ENCODE data around the gene OR2T1.
"Not testable (repeated sequence)": the region's sequence is repeated elsewhere in the genome, so short reads cannot be mapped to it uniquely, and the experiment has no call there.

Gene OR2T1

GRCh38 chr1:248417854-248418253 lies 15.0 kb downstream of the OR2T1 start:
- no peak overlapping the region for H3K4me3 ChIP-seq (ENCODE audit: low read length)
- DNase-seq (ENCODE audit: low read depth), result no peak
- TF ChIP-seq CTCF (conservative IDR thresholded peaks at IDR 0.05; ENCODE audit: low read length), result no peak

- TF ChIP-seq CTCF (conservative IDR thresholded peaks at IDR 0.05; ENCODE audit: low read length), result no peak
- DNase-seq (ENCODE audit: low read depth), result no peak
- no peak overlapping the region for H3K4me3 ChIP-seq (ENCODE audit: low read length)
Observed at GRCh38 chr1:248421384-248421783, 18.5 kb downstream of the OR2T1 start.

- DNase-seq (ENCODE audit: low read depth); H3K4me3 ChIP-seq (ENCODE audit: low read length): not testable (repeated sequence)
Observed at GRCh38 chr1:248427526-248428191, 24.8 kb downstream of the OR2T1 start.

- not testable (repeated sequence) for H3K4me3 ChIP-seq (ENCODE audit: low read length); DNase-seq (ENCODE audit: low read depth)
Observed at GRCh38 chr1:248428192-248428533, 25.3 kb downstream of the OR2T1 start.

- not testable (repeated sequence) for DNase-seq (ENCODE audit: low read depth)
Observed at GRCh38 chr1:248431683-248432082, 28.8 kb downstream of the OR2T1 start.

GRCh38 chr1:248432201-248432600 lies 29.4 kb downstream of the OR2T1 start:
- not testable (repeated sequence) for H3K4me3 ChIP-seq (ENCODE audit: low read length); DNase-seq (ENCODE audit: low read depth)

More at GRCh38 chr1:248431683-248432082, 28.8 kb downstream of the OR2T1 start:
- H3K4me3 ChIP-seq (ENCODE audit: low read length), result not testable (repeated sequence)

- H3K4me3 ChIP-seq (ENCODE audit: low read length); DNase-seq (ENCODE audit: low read depth): not testable (repeated sequence)
Observed at GRCh38 chr1:248433811-248434415, 31.1 kb downstream of the OR2T1 start.

GRCh38 chr1:248434913-248435312 lies 32.1 kb downstream of the OR2T1 start:
- not testable (repeated sequence) for DNase-seq (ENCODE audit: low read depth); H3K4me3 ChIP-seq (ENCODE audit: low read length)

GRCh38 chr1:248436303-248436702 lies 33.5 kb downstream of the OR2T1 start:
- not testable (repeated sequence) for DNase-seq (ENCODE audit: low read depth); H3K4me3 ChIP-seq (ENCODE audit: low read length)

GRCh38 chr1:248438668-248439067 lies 35.8 kb downstream of the OR2T1 start:
- DNase-seq (ENCODE audit: low read depth); H3K4me3 ChIP-seq (ENCODE audit: low read length): not testable (repeated sequence)

GRCh38 chr1:248439283-248439682 lies 36.4 kb downstream of the OR2T1 start:
- not testable (repeated sequence) for DNase-seq (ENCODE audit: low read depth); H3K4me3 ChIP-seq (ENCODE audit: low read length)

GRCh38 chr1:248442500-248443277 lies 39.8 kb downstream of the OR2T1 start:
- H3K4me3 ChIP-seq (ENCODE audit: low read length); DNase-seq (ENCODE audit: low read depth): not testable (repeated sequence)

GRCh38 chr1:248444603-248445002 lies 41.8 kb downstream of the OR2T1 start:
- not testable (repeated sequence) for DNase-seq (ENCODE audit: low read depth)

GRCh38 chr1:248445399-248445798 lies 42.6 kb downstream of the OR2T1 start, which contains the start of gene OR2T2:
TSS of gene OR2T2 (plus strand) at chr1:248445637. CDS start at chr1:248452798, 7,161 bp downstream.
- H3K4me3 ChIP-seq (ENCODE audit: low read length), result not testable (repeated sequence)

More at GRCh38 chr1:248444603-248445002, 41.8 kb downstream of the OR2T1 start:
- H3K4me3 ChIP-seq (ENCODE audit: low read length), result not testable (repeated sequence)

GRCh38 chr1:248448409-248449074 lies 45.7 kb downstream of the OR2T1 start:
- H3K4me3 ChIP-seq (ENCODE audit: low read length); DNase-seq (ENCODE audit: low read depth): not testable (repeated sequence)

More at GRCh38 chr1:248445399-248445798, 42.6 kb downstream of the OR2T1 start, which contains the start of gene OR2T2:
- not testable (repeated sequence) for DNase-seq (ENCODE audit: low read depth)

- not testable (repeated sequence) for DNase-seq (ENCODE audit: low read depth); H3K4me3 ChIP-seq (ENCODE audit: low read length)
Observed at GRCh38 chr1:248449821-248450465, 47.1 kb downstream of the OR2T1 start.
